Loucy (cell line): ENCODE data around the gene ULK1.

Experiments used
- H2AFZ ChIP-seq: fragments of 200-600 bp; sonication (generic); 2 replicates; pipeline ENCODE4 v1.6.0; 2016; ENCODE audit warnings: antibody characterized with exemption, mild to moderate bottlenecking, low read length, moderate library complexity
- H3F3A ChIP-seq: fragments of 200-600 bp; 2 replicates; pipeline ENCODE4 v1.6.0; 2016; ENCODE audit warnings: antibody characterized with exemption, low read depth, mild to moderate bottlenecking
- H3K27me3 ChIP-seq: fragments of 200-600 bp; sonication (generic); 2 replicates; pipeline ENCODE4 v1.6.1; 2014; ENCODE audit warnings: low read length, mild to moderate bottlenecking; ENCODE audit not compliant: insufficient read depth, poor library complexity, severe bottlenecking
- H3K36me3 ChIP-seq: fragments of 200-600 bp; sonication (generic); 2 replicates; pipeline ENCODE4 v1.6.1; 2016; ENCODE audit warnings: low read length; ENCODE audit not compliant: insufficient read depth
- H3K4me1 ChIP-seq: fragments of 200-600 bp; sonication (generic); 2 replicates; pipeline ENCODE4 v1.5.1; 2014; ENCODE audit warnings: low read length, mild to moderate bottlenecking; ENCODE audit not compliant: insufficient read depth, poor library complexity, severe bottlenecking
- H3K4me2 ChIP-seq: fragments of 200-600 bp; sonication (generic); 2 replicates; pipeline ENCODE4 v1.6.0; 2014; ENCODE audit warnings: antibody characterized with exemption, low read length, low read depth, mild to moderate bottlenecking; ENCODE audit not compliant: poor library complexity, severe bottlenecking
- H3K4me3 ChIP-seq: fragments of 200-600 bp; sonication (generic); 2 replicates; pipeline ENCODE4 v1.5.1; 2014; ENCODE audit warnings: low read length, mild to moderate bottlenecking, mixed read lengths; ENCODE audit not compliant: poor library complexity, severe bottlenecking
- H3K79me2 ChIP-seq: fragments of 200-600 bp; sonication (generic); 2 replicates; pipeline ENCODE4 v1.6.1; 2014; ENCODE audit warnings: low read length; ENCODE audit not compliant: insufficient read depth
- H3K9ac ChIP-seq: fragments of 200-600 bp; sonication (generic); 2 replicates; pipeline ENCODE4 v1.6.0; 2014; ENCODE audit warnings: mild to moderate bottlenecking, low read depth, low read length, moderate library complexity; ENCODE audit not compliant: poor library complexity, severe bottlenecking
- H3K9me2 ChIP-seq: fragments of 200-600 bp; sonication (generic); replicated peaks from 2 replicates; pipeline ENCODE4 v1.6.1; 2016; ENCODE audit warnings: low read depth, low read length, mixed read lengths
- H3K9me3 ChIP-seq: fragments of 200-600 bp; sonication (generic); 2 replicates; pipeline ENCODE4 v1.6.1; 2014; ENCODE audit warnings: mild to moderate bottlenecking, antibody characterized with exemption, low read length, low read depth; ENCODE audit not compliant: insufficient read depth
- H4K20me1 ChIP-seq: fragments of 200-600 bp; sonication (generic); 2 replicates; pipeline ENCODE4 v1.6.0; 2014; ENCODE audit warnings: antibody characterized with exemption, low read length, mild to moderate bottlenecking; ENCODE audit not compliant: insufficient read depth, poor library complexity, severe bottlenecking
- EZH2phosphoT487 ChIP-seq: fragments of 200-600 bp; IDR thresholded peaks from 2 replicates; pipeline ENCODE4 v1.6.1; 2018; ENCODE audit warnings: antibody characterized with exemption, mild to moderate bottlenecking, moderate library complexity, borderline replicate concordance
- TF ChIP-seq, protein P1 (sequence below): fragments of 200-600 bp; sonication (generic); conservative IDR thresholded peaks from 2 replicates; pipeline ENCODE4 v1.5.1; 2014; ENCODE audit warnings: mild to moderate bottlenecking, antibody characterized with exemption, low read length

ULK1 gene

DNA sequence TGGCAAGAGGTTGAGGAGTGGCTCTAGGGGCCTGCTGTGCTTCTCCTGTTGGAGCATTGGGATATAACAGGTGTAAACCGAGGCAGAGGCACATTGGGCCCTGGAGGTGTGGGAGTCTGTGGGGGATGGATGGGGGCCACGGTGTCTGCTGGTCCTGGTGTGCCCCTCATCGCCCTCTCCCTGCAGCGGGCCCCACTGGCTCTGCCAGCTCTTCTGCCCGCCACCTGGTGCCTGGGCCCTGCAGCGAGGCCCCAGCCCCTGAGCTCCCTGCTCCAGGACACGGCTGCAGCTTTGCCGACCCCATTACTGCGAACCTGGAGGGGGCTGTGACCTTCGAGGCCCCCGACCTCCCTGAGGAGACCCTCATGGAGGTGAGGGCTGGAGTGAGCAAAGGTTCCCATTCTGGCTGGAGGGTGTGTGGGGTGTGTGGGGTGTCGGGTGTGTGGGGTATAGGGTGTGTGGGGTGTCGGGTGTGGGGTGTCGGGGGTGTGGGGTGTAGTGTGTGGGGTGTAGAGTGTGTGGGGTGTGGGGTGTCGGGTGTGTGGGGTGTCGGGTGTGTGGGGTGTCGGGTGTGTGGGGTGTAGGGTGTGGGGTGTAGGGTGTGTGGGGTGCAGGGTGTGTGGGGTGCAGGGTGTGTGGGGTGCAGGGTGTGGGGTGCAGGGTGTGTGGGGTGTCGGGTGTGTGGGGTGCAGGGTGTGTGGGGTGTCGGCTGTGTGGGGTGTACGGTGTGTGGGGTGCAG, 24.1 kb downstream of the ULK1 start:
- no peaks in the 10 kb centered on the region for H3F3A ChIP-seq
- TF ChIP-seq, protein P1, sequence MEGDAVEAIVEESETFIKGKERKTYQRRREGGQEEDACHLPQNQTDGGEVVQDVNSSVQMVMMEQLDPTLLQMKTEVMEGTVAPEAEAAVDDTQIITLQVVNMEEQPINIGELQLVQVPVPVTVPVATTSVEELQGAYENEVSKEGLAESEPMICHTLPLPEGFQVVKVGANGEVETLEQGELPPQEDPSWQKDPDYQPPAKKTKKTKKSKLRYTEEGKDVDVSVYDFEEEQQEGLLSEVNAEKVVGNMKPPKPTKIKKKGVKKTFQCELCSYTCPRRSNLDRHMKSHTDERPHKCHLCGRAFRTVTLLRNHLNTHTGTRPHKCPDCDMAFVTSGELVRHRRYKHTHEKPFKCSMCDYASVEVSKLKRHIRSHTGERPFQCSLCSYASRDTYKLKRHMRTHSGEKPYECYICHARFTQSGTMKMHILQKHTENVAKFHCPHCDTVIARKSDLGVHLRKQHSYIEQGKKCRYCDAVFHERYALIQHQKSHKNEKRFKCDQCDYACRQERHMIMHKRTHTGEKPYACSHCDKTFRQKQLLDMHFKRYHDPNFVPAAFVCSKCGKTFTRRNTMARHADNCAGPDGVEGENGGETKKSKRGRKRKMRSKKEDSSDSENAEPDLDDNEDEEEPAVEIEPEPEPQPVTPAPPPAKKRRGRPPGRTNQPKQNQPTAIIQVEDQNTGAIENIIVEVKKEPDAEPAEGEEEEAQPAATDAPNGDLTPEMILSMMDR = no peak
- no peak for TF ChIP-seq EZH2phosphoT487
- H3K36me3 ChIP-seq = peaks cover 52% of the 10 kb centered on the region; the same call in 1 of the 2 replicates

DNA sequence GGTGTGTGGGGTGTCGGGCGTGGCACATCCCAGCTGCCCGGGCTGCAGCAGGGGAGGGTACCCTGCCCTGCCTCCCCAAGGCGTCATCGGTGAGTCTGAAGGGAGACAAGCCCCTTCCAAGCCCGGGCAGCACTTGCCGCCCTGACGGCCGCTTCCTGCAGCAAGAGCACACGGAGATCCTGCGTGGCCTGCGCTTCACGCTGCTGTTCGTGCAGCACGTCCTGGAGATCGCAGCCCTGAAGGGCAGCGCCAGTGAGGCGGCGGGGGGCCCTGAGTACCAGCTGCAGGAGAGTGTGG, 24.6 kb downstream of the ULK1 start:
- Histone ChIP-seq H3K79me2 (no peaks in the 10 kb centered on the region), H3K36me3 (peaks cover 48% of the 10 kb centered on the region; the same call in 1 of the 2 replicates), H3K9me2 (no peaks in the 10 kb centered on the region), H3K9me3 (no peaks in the 10 kb centered on the region), H3K4me1 (no peaks in the 10 kb centered on the region), H3K4me3 (no peak overlapping the region), H3K27me3 (no peaks in the 10 kb centered on the region), H2AFZ (no peak overlapping the region), H3F3A (no peaks in the 10 kb centered on the region), H3K9ac (no peak overlapping the region), H4K20me1 (no peaks in the 10 kb centered on the region), H3K4me2 (no peak overlapping the region)
- TF ChIP-seq, protein P1 = no peak
- no peak for TF ChIP-seq EZH2phosphoT487

More for the DNA sequence above, 24.1 kb downstream of the ULK1 start:
- H3K79me2 ChIP-seq = no peaks in the 10 kb centered on the region
- H2AFZ ChIP-seq = no peak overlapping the region
- no peaks in the 10 kb centered on the region for H4K20me1 ChIP-seq
- no peak overlapping the region for H3K4me2 ChIP-seq
- H3K4me1 ChIP-seq = no peaks in the 10 kb centered on the region
- H3K27me3 ChIP-seq = no peaks in the 10 kb centered on the region
- H3K9me3 ChIP-seq = no peaks in the 10 kb centered on the region
- no peak overlapping the region for H3K4me3 ChIP-seq
- no peak overlapping the region for H3K9ac ChIP-seq
- H3K9me2 ChIP-seq = no peaks in the 10 kb centered on the region

DNA sequence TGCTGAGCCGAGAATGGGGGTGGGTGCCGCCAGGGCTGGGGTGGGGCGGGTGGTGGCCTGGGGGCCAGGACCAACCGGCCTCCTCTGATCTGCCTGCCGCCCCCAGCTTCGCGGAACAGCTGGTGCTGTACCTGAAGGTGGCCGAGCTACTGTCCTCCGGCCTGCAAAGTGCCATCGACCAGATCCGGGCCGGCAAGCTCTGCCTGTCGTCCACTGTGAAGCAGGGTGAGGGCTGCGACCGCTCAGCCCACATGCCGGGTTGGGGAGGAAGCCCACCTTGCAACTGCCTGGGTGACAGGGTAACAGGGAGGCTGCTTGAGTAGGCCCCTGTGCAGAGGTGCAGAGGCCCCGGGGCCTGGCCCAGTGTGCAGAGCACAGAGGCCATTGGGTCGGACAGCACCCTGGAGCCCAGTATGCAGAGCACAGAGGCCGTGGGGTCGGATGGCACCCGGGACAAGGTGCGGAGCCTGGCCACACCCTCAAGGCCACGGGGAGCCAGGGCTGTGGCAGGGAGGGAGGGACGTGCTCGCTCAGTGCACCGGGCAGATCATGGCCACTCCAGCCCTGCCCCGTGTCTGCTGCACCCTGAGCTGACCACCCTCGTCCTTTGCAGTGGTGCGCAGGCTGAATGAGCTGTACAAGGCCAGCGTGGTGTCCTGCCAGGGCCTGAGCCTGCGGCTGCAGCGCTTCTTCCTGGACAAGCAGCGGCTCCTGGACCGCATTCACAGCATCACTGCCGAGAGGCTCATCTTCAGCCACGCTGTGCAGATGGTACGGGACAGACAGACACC, 25.1 kb downstream of the ULK1 start:
- H3K27me3 ChIP-seq = no peaks in the 10 kb centered on the region
- H3K9ac ChIP-seq = no peak overlapping the region
- H3K9me3 ChIP-seq = no peaks in the 10 kb centered on the region
- TF ChIP-seq, protein P1 = no peak
- no peak for TF ChIP-seq EZH2phosphoT487
- H3K36me3 ChIP-seq = peaks cover 43% of the 10 kb centered on the region; the same call in 1 of the 2 replicates
- H4K20me1 ChIP-seq = no peaks in the 10 kb centered on the region
- H3K4me2 ChIP-seq = no peak overlapping the region
- no peaks in the 10 kb centered on the region for H3K4me1 ChIP-seq
- H3F3A ChIP-seq = no peaks in the 10 kb centered on the region
- H3K9me2 ChIP-seq = no peaks in the 10 kb centered on the region
- no peak overlapping the region for H3K4me3 ChIP-seq
- H3K79me2 ChIP-seq = no peaks in the 10 kb centered on the region
- H2AFZ ChIP-seq = no peak overlapping the region
